ES-I3 (cell line): ENCODE results near the gene COQ7.
A peak's percentile ranks its signal among the peaks of the same experiment; 100 is the strongest.

Experiments used
- H3K36me3 ChIP-seq: 2 replicates; pipeline ENCODE4 v1.6.1; 2013; ENCODE audit warnings: mild to moderate bottlenecking, low read length, control low read depth, moderate library complexity; ENCODE audit not compliant: insufficient read depth
- H3K4me1 ChIP-seq: 2 replicates; pipeline ENCODE4 v1.6.1; 2013; ENCODE audit warnings: mild to moderate bottlenecking, control low read depth, low read length; ENCODE audit not compliant: insufficient read depth
- H3K9ac ChIP-seq: 2 replicates; pipeline ENCODE4 v1.6.1; 2013; ENCODE audit warnings: low read depth, mild to moderate bottlenecking, low read length, moderate library complexity
- H3K9me3 ChIP-seq: 2 replicates; pipeline ENCODE4 v1.6.1; 2013; ENCODE audit warnings: mild to moderate bottlenecking, low read length, moderate library complexity; ENCODE audit not compliant: control insufficient read depth, insufficient read depth

The COQ7 gene

DNA sequence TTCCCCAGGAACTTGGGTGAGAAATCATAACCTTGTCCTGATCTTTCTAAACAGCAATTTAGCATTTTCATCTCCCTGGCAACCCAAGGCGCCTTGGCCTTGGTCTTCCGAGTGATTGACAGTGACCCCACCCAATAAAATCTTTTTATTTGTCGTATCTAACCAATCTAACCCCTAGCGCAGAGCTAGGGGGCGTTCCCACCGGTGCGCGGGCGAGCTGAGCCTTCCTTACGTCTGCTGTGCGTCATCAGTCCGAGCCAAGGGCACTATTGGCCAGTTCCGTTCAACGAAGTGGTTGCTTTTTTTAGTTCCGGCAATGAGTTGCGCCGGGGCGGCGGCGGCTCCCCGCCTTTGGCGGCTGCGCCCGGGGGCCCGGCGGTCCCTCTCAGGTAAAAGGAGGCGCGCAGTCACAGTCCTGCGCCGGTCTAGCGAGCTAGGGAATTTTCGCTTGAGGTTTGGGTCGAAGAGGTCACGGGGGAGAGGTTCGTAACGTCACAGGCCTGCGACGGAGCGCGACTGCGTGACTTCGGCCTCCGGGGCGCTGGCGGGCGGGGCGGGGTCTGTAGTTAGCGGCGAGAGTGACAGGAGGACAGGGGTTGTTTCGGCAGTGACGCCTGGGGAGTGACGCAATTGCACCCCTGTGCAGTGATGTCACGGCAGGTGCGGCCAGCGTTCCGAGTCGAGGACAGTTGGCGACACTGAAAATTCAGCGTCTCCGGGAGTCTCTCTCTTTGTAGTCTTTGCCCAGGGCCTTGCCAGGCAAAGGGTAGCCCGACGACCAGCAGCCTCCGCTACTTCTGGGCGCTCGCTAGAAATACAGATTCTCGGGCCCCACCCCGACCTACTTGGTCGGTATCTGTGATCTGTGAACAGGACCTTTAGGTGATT lies at the start of gene COQ7:
Gene COQ7 (plus strand): TSS at position 266 of the 888 bp plus-strand sequence. CDS start 51 bp downstream, at position 317.
- Histone ChIP-seq H3K9me3 (no peaks in the 10 kb centered on the region), H3K4me1 (no peaks in the 10 kb centered on the region), H3K36me3 (no peaks in the 10 kb centered on the region), H3K9ac (peak within 1 kb of the TSS; percentile 76)

DNA sequence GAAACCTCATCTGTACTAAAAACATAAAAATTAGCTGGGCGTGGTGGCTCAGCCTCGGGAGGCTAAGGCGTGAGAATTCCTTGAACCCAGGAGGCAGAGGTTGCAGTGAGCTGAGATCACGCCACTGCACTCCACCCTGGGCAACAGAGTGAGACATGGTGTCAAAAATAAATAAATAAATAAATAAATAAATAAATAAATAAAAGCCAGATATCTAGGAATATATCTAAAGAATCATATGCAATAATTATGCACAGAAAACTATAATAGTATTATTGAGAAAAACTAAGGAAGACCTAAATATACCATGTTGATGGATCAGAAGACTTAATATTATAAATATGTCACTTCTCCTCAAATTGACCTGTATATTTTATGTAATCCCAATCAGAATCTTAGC lies 46.7 kb upstream of the COQ7 start:
- H3K9me3 ChIP-seq = no peaks in the 10 kb centered on the region
- no peak overlapping the region for H3K9ac ChIP-seq
- no peaks in the 10 kb centered on the region; the same call in 1 of the 2 replicates for H3K36me3 ChIP-seq
- no peaks in the 10 kb centered on the region for H3K4me1 ChIP-seq

DNA sequence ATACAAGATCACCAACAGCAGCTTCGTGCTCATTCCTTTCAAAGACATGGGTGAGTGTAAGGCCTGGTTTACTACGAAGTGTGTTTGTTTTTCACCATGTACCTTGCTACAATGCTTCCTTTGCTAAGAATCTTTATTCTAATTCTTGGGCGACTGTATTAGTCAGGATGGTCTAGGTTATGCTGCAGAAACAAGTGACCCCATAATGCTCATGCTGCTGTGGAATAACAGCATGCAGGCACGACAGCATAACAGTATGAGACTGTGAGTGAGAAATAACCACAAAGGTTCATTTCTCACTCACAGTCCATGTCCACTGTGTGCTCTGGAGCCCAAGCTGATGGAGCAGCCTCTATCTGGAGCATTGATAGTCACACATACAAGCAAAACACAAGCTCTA lies 45.7 kb upstream of the COQ7 start:
- Histone ChIP-seq H3K9ac (no peak overlapping the region), H3K36me3 (no peaks in the 10 kb centered on the region; the same call in 1 of the 2 replicates), H3K9me3 (no peaks in the 10 kb centered on the region), H3K4me1 (no peaks in the 10 kb centered on the region)

DNA sequence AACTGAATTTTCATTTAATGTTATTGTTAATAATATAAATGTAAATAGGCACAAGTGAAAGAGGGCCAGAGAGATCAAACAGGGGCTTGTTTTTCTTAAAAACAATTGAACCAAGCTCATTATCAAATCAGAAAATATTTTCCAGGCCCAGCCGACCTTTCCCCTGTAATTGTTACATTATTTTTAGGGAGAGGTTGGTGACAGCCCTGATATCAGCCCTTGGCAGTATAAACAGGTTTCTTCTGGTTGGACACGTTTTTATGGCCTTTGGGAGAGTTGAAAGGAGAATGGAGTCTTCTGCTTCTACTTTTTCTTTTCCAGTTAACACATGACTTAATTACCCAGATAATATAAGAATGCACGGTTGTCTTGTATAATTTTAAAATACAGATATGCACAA lies 40.0 kb upstream of the COQ7 start:
- no peaks in the 10 kb centered on the region for H3K9me3 ChIP-seq
- no peaks in the 10 kb centered on the region for H3K4me1 ChIP-seq
- H3K9ac ChIP-seq = no peak overlapping the region
- no peaks in the 10 kb centered on the region; the same call in 1 of the 2 replicates for H3K36me3 ChIP-seq

DNA sequence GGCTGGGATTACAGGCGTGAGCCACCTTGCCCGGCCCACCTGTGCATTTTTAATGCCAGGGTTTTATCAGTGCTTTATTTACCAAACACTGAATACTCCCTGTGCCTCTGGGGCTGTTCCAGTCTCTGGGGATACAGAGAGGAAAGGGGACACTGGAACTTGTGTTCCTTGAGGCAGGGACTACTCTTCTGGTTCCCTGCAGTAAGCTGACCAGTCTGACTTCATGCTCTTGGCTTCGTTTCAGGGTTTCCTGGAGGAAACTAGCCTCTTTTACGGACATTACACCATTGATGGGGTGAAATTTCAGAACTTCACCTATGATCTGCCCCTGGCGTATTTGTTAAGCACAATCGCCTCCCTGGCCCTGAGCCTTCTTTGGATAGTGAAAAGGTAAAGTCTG lies 37.4 kb upstream of the COQ7 start:
- Histone ChIP-seq H3K4me1 (no peaks in the 10 kb centered on the region), H3K9ac (no peak overlapping the region), H3K36me3 (no peaks in the 10 kb centered on the region), H3K9me3 (no peaks in the 10 kb centered on the region)

DNA sequence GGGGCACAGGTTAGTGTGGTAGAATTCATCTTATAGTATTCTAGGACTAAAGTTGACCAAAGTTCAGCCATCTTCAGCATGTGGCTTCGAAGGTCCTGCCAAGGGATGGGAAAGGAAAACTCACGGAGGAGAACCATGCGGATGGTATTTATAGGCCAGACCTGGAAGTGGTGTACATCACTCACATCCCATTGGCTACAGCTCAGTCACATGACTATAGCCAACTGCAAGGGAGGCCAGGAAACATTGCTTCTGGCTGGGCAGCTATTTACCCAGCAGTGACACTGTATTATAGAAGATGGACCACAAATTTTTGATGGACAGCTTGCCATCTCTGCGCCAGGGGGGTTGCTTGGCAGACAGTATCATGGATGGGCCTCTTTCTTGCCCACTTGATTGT lies 35.7 kb upstream of the COQ7 start:
- Histone ChIP-seq H3K9me3 (no peaks in the 10 kb centered on the region), H3K4me1 (no peaks in the 10 kb centered on the region), H3K36me3 (no peaks in the 10 kb centered on the region), H3K9ac (no peak overlapping the region)

DNA sequence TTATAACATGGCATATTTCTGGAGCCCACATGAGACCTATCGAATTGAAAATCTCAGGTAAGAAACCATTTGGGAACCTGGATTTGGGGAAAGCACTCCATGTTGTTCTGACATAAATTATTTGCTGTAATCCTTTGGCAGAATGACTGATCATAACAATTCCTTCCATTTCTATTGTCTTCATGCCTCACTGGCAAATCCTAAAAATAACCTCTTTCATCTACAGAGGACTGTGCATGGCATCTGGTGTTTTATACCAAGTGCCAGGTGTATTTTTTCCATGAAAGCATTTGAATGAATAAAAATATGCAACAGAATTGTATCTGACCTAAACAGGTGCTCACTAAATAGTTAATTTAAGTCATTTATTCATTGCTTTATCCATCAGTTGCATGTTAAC lies 33.7 kb upstream of the COQ7 start:
- Histone ChIP-seq H3K4me1 (no peaks in the 10 kb centered on the region), H3K9me3 (no peaks in the 10 kb centered on the region), H3K36me3 (no peaks in the 10 kb centered on the region), H3K9ac (no peak overlapping the region)

DNA sequence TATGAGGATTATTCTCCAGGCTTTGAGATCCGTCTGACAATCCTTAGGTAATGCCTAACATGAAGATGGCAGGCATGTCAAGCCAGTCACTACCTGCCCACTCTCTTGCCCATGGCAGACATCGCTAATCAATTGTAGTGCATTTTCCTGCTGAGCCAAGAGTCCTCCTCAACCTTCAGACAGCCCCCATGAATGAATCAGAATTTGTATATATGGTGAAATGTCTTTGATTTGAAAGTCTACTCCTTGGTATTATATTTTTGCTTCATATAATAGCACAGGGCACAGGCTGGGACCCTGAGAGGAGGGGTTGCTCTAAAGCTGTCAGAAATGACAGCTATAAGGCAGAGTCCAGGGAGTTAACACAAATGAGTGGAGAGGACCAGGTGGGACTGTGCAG lies 27.0 kb upstream of the COQ7 start:
- H3K36me3 ChIP-seq = no peaks in the 10 kb centered on the region
- no peak overlapping the region for H3K9ac ChIP-seq
- H3K9me3 ChIP-seq = no peaks in the 10 kb centered on the region
- no peaks in the 10 kb centered on the region for H3K4me1 ChIP-seq

DNA sequence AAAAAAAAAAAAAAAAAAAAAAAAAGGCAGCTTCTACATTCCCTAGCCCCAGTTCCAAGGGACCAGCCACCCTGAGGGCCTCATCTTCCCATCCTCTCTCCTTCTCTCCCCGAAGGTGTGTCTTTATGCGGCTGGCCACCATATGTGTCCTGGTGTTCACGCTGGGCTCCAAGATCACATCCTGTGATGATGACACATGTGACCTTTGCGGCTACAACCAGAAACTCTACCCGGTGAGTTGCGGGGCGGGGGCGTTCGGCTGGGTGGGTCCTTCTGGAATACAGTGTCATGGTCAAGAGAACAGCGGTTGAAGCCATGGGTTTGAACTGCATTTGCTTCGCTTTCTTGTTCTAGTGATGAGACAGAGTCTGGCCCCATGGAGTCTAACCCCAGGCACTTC lies 22.6 kb upstream of the COQ7 start:
- H3K36me3 ChIP-seq = 0 out of 2 replicates have a peak, but pooled peaks cover 2% of the 10 kb centered on the region
- H3K9me3 ChIP-seq = no peaks in the 10 kb centered on the region
- H3K9ac ChIP-seq = no peak overlapping the region
- no peaks in the 10 kb centered on the region for H3K4me1 ChIP-seq

DNA sequence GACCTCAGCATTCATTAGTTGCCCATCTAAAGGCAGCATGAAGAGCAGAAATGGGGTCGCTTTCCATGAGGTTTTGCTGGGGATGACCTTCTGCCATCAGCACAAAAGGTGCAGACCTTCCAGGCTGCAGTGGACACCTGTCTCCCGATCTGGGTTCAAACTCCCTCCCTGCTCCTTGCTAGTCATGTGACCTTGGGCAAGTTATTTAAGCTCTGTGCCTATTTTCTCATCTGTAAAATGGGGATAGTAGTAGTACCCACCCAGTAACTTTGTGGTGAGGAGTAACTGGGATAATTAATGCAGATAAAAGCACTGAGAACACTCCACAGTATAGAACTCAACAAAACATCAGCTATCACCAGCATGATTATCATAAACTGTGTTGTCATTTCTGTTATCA lies 21.4 kb upstream of the COQ7 start:
- no peaks in the 10 kb centered on the region; the same call in 1 of the 2 replicates for H3K4me1 ChIP-seq
- H3K9ac ChIP-seq = no peak overlapping the region
- H3K36me3 ChIP-seq = 0 out of 2 replicates have a peak, but pooled peaks cover 2% of the 10 kb centered on the region
- H3K9me3 ChIP-seq = no peaks in the 10 kb centered on the region

DNA sequence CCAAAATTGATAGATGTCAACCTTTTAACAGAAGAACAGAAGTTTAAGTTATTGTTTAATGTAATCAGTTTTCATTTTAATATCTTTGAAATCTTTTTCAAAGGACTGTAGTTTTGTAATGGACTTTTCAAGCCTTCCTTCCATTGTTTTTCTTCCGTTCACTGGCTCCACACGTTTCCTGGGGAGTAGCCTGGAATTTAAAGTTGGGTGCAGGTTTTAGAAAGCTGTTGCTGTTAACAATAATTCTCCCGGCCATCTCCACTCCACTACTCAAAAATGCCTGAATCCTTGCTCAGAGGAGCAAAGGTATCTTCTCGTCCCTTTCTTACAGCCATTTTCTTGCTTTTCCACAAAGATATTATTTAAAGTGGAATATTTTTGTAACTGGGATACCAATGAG lies 4.7 kb upstream of the COQ7 start:
- Histone ChIP-seq H3K9ac (no peak overlapping the region), H3K9me3 (no peaks in the 10 kb centered on the region), H3K4me1 (no peaks in the 10 kb centered on the region), H3K36me3 (no peaks in the 10 kb centered on the region)

DNA sequence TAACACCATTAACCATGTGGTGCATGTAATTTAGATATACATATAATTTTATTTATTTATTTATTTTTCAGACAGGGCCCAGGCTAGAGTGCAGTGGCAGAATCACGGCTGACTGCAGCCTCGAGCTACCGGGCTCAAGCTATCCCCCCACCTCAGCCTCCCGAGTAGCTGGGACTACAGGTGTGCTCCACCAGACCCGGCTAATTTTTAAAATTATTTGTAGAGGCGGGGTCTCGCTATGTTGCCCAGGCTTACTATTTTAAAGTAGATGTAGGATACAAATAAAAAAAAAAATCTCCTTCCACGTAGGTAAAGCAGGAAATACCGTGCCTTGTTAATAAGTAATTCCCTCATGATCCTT lies 446 bp upstream of the COQ7 start:
- Histone ChIP-seq H3K9ac (peak overlapping the region; percentile 76; the same call in 1 of the 2 replicates), H3K9me3 (no peaks in the 10 kb centered on the region), H3K36me3 (no peaks in the 10 kb centered on the region), H3K4me1 (no peaks in the 10 kb centered on the region)

DNA sequence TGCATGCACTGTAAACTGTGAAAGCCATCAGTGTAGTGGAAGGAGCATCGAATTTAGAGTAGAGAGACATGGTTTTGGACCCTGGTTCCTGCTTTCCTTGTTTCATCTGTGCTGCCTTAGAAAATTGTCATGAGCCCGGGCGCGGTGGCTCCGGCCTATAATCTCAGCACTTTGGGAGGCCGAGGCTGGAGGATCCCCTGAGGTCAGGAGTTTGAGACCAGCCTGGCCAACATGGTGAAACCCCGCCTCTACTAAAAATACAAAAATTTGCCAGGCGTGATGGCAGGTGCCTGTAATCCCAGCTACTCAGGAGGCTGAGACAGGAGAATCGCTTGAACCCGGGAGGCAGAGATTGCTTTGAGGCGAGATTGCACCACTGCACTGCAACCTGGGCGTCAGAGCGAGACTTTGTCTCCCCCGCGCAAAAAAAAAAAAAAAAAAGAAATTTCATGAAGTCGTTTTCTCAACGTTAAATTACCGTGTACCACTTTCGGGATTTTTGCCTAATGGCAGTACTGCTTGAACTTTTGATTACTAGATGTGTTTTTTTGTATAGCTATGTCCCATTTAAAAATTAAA lies 912 bp downstream of the COQ7 start:
- H3K9me3 ChIP-seq = no peaks in the 10 kb centered on the region
- H3K36me3 ChIP-seq = no peaks in the 10 kb centered on the region
- no peaks in the 10 kb centered on the region for H3K4me1 ChIP-seq
- peak overlapping the region; percentile 76 for H3K9ac ChIP-seq

DNA sequence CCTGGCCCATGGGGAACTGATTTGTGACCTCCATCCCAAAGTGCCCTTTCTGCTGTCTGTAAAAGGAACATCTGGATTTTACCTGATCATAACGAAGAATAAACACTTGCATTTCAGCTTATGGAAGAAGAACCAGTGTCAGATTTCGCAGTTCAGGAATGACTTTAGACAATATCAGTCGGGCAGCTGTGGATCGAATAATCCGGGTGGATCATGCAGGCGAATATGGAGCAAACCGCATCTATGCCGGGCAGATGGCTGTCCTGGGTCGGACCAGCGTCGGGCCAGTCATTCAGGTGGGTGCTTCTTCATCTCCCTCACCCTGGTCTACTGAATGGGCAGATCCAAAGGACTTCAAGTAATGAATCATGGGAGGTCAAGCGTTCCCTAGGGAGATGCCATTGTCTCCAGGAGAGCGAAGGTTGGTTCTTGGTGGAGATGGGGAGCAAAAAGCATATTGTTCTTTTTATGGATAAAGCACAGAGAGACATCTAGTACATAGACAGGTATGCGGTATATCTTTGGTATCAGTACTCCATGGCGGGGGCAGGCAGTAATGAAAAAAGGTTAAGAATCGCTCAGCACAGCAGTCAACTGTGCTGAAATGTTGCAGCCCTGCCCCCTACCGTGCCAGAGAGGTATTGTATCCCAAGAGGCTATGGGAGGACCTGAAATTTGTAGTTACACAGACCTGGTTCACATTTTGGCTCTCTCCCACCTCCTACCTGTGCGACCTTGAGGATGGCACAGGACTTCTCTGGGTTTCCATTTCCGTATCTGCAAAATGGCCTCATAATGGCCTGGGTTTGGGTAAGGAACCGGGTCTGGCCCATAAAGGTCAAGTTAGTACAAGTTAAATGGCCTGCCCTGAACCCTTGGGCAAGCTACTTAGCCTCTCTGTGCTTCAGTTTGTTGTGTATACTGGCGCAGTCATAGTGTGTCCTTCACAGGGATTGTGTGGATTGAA lies 4.7 kb downstream of the COQ7 start:
- no peaks in the 10 kb centered on the region for H3K9me3 ChIP-seq
- H3K36me3 ChIP-seq = no peaks in the 10 kb centered on the region
- no peaks in the 10 kb centered on the region for H3K4me1 ChIP-seq
- no peak overlapping the region for H3K9ac ChIP-seq
